GM18526 (cell line): ENCODE data around the gene GYG2.

Experiments used
- POLR2A ChIP-seq: IDR thresholded peaks from 3 replicates; pipeline ENCODE4 v1.6.1; 2011; ENCODE audit not compliant: insufficient read length; ENCODE audit errors: extremely low read depth

The GYG2 gene

GRCh38 chrX:2870650-2871049, 41.9 kb downstream of the GYG2 start:
- no peak for TF ChIP-seq POLR2A

- no peak for TF ChIP-seq POLR2A
These were observed 43.1 kb downstream of the GYG2 start for GRCh38 chrX:2871831-2872230.

DNA sequence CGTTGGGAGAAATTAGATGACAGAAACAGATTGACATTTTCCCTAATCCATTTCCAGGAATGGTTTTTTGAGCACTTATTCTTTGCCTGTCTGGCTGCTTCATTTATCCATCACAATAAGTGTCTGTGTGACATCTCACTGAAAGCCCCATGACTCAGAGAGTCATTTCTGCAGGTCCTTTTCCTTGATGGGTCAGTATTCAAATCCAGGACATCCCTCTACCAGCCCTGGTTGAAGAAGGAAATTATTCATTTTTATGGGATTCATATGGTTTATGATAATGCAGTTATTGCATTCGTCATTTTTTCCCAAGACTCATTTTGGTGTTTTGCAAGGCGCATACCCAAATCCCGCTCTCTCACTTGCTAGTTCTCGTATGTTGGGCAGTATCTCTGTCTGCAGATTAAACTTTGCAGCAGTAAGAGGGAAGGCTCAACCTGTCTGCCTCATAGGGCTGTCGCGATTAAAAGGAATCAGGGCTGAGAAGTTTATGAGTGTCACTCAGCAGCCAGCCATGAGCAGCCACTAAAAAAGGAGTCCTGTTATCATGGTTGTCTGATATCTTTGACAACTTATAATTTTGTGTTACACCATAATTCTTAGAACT, 44.0 kb downstream of the GYG2 start:
- TF ChIP-seq POLR2A, result no peak

DNA sequence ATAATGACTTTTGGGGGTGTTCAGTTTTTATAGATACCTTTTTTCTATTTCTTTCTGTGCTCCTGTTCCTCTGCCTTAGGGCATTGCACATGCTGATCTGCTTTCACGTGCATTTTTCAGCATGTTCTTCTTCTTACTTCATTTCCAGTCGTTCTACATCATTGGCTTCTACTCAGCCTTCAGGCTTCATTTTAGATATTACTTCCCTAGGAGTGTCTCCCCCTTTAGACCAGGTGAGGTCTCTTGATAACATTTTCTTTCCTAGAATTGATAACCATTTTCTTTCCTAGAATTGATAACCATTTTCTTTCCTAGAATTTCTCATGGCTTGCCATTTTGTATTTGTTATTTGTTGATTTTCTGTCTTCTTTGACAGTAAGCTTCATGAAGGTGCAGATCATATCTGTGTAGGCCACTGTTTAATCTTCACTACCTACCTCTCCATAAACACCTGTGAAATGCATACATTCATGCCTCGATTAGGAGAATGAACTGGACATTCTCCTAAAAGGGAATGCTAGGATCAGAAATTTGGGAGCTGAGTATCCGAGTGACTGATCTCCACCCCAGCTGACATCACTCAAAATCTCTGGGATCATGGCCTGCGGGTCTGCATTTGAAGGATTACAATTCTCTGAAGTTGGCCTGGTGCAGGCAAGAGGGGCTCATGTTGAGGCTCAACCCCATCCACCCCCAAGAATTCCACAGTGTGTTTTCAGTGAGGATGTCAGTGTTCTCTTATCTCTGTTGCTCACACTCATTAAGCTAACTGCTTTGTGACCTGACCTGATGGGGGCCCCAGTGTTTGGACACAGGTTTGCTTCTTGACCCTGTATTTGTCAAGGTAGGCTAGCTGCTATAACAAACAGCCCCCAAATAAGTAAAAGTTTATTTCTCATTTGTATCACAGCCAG, 45.7 kb downstream of the GYG2 start:
- TF ChIP-seq POLR2A, result no peak

- TF ChIP-seq POLR2A, result no peak
These were observed 46.4 kb downstream of the GYG2 start for GRCh38 chrX:2875136-2875481.

- no peak for TF ChIP-seq POLR2A
These were observed 47.2 kb downstream of the GYG2 start for GRCh38 chrX:2875798-2876399.

DNA sequence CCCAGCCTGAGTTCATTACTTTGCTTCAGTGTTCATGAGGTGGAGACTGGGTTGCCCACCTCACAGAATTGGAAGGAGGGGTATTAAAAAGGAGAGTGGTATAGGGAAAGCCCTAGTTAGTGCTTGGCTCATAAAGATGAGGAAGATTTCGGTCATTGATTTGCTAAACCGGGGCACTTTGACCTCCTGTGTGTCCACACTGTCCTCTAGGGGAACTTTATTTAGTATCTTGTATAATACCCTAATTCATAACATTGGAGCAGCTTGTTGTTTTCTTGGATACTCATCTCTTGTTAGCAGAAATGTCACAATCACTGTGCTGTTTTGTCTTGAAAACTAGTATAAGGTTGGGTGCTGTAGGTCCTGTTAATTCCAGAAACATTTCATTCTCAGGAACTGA, 49.8 kb downstream of the GYG2 start:
- no peak for TF ChIP-seq POLR2A

DNA sequence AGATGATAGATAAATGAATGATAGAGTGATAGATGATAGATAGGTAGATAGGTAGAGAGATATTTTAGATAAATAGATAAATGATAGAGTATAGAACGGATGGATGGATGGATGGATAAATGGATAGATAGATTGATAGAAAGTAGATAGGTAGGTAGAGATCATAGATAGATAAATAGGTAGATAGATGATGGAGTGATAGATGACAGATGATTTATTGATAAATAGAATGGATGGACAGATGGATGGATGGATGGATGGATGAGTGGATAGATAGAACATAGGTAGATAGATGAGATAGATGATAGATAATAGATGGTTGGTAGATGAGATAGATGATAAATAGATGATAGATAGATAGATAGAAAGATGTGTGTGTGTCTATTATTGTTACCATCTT, 50.9 kb downstream of the GYG2 start:
- no peak for TF ChIP-seq POLR2A

- no peak for TF ChIP-seq POLR2A
These were observed 55.0 kb downstream of the GYG2 start for GRCh38 chrX:2883770-2884169.

DNA sequence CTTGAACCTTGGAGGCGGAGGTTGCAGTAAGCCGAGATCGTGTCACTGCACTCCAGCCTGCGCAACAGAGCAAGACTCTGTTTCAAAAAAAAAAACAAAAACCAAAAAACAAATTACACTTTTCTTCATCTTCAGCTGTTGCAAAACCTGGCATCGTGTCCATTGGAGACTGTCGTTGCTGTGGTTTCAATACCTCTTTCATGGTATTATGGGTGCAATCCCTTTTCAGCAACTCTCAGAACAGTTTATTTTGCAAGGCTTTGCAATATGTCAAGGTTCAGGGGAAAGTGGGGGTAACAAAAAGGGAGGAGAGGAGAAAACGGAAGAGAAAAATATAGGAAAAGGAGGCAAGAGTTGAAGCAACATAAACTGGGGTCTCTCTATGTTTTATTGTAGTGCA, 59.6 kb downstream of the GYG2 start:
- no peak for TF ChIP-seq POLR2A

GRCh38 chrX:2889045-2889605, 60.4 kb downstream of the GYG2 start:
- no peak for TF ChIP-seq POLR2A

GRCh38 chrX:2892816-2893215, 64.1 kb downstream of the GYG2 start:
- no peak for TF ChIP-seq POLR2A

- TF ChIP-seq POLR2A, result no peak
These were observed 66.2 kb downstream of the GYG2 start for GRCh38 chrX:2894885-2895292.

DNA sequence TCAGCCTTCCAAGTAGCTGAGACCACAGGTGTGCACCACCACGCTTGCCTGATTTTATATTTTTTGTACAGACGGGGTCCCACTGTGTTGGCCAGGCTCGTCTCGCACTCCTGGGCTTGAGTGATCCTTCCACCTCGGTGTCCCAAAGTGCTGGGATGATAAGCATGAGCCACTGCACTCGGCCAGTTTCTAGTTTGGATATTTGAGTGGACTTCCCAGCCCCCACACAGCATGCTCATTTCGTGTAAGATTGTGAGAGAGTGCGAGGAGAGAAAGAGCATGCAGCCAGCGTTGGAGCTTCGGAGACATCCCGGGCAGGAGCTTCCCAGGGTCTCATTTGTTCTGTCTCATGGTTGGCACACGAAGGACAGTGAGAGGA, 68.6 kb downstream of the GYG2 start:
- TF ChIP-seq POLR2A, result no peak

DNA sequence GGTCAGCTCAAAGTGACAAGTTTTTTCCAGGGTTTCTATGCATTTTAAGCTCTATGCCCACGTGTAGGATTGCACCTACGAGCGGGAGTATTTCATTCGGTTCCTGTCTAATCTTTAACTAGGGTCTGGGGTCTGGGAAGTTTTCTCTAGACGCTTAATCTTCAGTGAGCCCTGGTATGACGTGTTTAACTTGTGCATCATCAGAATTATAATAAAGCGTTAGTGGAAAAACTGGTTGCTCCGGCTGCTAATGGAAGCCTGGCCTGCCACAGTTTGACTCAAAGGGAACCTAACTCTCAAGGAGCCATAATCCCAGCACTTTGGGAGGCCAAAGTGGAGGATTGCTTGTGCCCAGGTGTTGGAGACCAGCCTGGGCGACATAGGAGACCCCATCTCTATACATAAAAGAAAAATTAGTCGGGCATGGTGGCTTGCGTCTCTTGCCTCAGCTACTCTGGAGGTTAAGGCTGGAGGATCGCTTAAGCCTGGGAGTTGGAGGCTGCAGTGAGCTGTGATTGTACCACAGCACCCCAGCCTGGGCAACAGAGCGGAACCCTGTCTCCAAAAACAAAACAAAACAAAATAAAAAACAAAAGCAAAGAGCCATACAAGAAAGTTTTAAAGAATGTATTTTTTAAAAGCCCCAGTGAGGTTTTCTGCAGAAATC, 70.2 kb downstream of the GYG2 start:
- TF ChIP-seq POLR2A, result no peak
